ENCODE results near the gene ATXN7L1.
A peak's percentile ranks its signal among the peaks of the same experiment; 100 is the strongest.

ATXN7L1 gene

DNA sequence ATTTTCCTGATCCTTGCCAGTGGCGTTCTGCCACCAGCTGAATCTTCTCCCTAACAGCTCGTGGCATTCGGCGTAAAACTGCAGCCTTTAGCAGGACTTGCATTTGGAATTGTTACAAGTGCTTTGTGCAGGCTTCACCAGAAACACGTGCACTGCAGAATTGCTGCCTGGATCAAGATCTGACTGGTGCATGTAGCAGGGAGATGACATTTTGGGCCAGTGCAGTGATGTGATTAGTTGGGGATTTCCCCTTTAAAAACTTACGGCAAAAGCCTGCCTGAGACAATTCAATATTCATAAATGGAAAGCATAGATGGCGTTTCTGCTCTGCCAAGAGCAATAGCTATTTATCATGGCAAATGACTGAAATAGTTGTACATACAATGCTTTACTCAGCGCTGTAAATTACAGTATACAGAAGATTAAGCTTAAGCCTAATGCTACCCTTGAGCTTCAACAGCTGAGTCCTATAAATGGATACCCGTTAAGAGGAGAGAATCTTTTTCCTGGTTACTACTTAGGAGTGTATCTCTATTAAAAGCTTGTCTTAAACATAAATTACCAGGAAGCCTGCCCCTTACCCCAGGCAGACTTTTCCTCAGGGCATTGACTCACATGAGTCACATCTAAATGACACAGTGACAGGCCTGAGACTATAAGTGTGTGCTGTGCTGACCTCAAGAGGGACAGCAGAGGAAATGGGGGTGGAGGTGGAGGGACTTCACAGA, 106.3 kb downstream of the ATXN7L1 start:
- no peak for DNase-seq

DNA sequence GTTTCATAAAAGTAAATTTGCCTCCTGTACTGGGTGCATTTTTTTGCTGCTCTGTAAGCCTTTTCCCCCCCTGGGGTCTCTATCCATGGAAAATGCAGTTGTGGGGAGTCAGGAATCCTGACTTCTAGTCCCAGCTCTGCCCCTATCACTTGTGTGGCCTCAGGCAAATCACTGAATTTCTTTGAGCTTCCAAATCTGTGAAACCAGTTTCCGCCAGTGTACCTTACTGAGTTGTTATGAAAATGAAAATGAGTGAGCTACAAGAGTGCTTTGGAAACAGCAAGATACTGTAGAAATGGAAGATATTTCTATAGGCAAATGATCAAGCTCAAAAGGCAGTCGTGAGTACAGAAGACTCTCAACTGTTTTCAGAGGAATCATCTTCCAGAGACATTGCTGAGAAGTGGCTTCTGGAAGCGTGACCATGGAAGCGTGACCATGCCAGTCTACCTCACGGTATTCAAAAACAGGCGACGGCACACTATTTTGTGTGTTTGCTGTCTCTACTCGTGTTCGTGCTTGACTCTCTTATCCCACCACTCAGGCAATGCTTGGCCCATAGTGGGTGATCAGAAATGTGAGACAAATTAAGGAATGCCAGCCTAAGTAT, 107.4 kb downstream of the ATXN7L1 start:
- DNase-seq, result no peak

DNA sequence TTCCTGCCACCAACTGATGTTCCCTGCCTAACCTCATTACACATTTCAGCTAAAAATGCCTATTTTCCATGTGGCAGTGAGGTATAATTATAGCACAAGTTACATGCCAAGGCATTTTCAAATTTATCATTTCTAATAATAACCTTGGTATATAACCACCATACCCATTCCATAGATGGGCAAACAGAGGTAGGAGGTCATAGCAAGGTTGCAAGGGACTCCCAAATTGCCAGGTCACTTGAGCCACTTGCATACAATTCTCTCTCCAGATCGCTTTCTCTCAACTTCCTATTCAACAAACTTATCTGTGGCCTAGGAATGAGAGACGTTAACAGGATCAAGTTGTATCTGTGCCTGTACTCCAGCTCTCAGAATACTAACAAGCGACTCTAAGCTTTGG, 108.3 kb downstream of the ATXN7L1 start:
- no peak for DNase-seq

DNA sequence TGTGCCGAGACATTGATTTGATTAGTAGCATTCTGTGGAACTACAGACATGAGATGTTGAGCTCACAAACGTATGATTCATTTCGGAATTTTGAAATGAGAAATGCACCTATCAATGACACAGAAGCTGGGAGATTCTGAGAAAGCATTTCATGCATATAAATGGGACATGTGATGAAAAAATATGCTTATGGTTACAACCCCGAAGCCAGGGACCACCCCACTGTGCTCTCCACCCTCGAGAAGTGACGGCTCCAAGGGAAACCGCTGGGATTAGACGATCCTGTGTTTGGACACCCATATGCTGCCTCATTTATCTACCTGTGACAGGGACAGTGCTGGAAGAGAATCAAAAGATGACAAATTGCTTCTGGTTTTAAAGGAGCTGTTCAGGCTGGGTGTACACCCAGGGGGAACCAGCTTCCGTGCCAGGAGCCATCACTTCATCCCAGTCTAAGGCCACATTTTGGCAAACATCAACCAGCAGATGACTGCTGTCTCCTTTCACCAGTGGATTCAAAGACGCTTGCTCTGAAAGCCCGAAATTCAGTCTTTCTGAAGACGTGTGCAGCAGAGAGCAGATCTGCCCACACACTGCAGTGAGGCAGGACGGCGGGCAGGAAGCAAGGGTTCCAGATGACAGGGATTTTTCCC, 109.9 kb downstream of the ATXN7L1 start:
- peak; percentile 72 for DNase-seq

DNA sequence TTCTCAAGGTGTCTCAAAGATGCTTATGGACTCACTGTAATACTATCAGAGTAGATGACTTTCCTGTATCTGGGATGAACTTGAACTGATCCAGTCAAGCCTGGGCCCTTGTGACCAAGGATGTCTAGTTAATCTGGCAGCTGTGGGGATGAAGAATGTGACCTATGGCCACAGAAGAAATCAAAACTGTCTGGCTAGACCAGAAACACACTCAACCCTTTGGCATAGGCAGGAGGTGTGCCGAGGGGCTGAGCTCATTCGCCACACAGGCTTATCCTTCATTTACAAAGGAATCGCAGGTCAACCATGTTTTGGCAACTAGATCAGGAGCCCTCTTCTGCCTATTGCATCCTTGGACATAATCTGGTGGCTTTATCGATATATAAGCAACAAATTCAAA, 110.6 kb downstream of the ATXN7L1 start:
- DNase-seq, result no peak

DNA sequence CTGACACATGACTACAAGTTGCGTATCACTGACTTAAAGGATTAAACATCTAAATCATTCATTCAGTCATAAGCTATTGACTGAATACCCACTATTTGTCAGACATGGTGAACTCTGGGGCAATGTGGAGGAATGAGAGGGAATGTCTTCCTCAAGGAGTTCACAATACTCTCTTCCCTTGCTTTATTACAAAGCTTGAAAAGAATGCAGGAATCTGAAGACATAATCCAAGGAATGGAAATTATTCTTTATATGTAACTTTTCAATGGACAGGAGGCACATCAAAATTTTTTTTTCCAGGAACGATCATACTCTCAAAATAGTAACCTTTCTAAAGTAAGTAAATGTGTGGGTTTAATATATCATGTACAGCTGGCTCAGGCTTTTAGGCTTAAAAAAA, 111.9 kb downstream of the ATXN7L1 start:
- no peak for DNase-seq

DNA sequence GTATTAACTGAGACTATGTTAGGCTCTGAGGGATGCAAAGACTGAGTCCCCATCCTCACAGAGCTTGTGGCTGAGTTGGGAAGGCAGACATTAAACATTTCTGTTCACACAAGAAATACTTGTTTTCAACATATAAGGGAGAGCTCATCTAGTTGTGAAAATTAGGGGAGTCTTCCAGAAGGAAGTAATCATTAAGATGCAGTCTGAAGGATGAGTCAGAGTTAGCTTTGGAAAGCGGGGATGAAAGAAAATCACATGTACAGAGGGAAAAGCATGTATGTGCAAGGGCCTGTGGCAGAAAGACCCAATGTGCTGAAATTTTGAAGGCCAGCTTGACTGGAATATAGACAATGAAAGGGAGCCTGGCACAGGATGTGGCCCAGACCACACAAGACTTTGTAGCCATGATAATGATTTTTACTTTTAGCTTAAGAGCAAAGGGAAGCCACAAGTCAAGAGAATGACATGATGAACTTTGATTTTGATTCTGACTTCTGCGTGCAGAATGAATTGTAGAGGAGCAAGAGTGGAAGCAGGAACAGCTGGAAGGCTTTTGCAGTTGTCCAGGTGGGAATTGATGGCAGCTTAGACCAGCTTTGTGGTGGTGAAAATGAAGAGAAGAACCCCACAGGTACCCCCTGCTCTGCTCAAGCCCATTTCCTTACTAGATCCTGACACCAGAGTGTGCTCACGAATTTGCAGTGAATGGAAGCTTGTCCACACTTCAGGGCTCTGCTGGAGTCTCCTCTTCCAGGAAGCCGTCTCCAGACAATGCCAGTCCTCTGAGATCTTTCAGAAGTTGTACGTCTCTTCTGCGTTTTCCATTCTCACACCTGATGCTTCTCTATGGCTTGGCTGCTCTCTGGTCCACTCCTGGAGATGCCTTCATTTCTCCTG, 115.6 kb downstream of the ATXN7L1 start:
- no peak for DNase-seq

DNA sequence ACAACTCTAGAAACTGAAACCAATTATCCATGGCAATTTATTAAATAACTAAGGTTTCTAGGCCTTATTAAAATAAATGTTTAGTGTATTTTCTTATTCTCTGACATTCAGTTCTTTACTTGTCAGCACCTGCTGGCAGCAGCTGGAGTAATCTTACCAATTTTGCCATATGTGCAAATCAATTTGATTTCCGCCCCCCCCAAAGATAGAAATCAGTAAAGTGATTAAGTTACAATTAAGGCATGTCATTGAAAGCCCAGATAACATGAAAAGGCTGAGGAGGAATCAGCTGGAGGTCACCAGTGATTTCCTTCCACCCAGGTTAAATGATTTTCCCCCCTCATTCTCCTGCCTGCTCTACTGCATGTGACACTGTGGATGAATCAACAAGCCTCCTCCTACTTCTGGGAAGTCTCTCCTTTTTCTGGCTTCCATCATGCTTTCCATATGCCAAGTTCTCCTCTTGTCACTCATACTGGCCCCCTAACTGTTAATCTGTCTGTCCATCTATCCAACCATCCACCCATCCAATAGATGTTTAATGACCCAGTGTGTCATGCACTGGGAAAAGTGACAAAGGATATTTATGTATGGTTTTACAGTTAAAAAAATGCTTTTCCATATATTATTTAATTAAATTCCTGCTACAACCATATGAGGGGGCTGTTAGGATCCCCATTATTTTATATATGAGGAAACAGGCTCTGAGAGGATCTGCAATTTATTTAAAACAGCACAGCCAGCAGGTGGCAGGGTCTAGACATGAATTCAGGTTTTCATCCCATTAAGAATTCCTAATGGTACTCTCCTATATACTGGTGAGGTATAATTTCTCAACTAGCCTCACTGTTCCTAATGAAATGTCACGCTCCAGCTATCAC, 116.5 kb downstream of the ATXN7L1 start:
- DNase-seq, result peak; percentile 84

DNA sequence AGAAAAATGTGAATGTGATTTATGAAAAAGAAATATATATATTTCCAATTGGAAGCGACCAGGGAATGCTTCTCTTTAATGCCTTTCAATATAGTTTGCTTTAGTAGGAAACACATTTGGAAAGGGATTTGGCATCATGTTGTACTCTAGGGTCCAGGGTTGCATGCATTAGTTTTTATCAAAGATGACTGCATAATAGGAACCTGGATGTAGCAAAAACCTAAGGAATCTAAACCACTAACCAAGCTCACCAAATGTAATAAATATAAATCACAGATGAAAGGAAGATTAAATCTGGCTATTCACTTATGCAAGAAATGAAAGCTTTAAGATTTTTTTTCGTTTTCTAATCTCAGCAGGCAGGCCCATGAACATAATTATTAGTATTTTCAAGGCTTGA, 120.0 kb downstream of the ATXN7L1 start:
- DNase-seq, result no peak

DNA sequence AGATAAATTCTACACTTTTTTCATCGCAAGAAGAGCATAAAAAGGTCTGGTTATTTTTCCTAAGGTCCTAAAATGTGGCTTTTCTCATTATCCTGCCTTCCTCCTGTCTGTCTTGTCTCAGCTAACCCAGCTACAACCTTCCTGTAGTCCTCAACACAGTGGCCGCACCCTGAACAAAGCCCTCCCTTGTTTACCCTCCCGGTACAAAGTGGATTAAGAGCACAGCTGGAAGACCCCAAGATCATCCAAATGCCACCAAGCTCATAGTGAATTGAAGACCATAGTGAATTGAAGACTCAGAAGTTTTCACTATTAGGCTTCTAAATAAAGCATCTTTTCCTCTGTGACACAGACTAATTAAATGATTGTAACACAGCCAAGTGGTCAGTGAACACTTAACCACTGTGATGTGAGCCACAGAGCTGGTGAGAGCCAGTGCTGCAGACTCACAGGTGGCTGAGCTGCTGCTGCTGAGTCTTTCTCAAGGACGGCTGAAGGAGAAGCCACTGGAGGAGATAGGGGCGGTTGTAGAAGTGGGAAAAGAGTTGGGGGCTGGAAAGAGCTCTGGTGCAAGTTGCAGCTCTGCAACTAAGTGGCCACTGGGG, 123.6 kb downstream of the ATXN7L1 start:
- no peak for DNase-seq

DNA sequence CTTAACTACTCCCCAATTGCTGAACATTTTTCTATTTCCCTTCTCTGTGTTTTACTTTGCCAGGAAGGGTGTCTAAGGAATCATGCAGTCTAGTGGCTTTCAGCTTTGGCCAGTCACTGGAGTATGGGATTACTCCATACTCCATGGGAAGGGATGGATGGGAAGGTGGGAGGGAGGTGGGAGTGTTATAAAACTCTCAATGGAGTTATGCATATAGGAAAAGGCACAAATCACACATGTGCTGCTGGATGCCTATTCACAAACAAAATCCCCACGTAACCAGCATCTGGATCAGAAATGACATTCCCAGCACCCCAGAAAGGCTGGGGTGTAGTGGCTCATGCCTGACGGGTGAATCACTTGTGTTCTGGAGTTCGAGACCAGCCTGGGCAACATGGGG, 125.3 kb downstream of the ATXN7L1 start:
- no peak for DNase-seq

DNA sequence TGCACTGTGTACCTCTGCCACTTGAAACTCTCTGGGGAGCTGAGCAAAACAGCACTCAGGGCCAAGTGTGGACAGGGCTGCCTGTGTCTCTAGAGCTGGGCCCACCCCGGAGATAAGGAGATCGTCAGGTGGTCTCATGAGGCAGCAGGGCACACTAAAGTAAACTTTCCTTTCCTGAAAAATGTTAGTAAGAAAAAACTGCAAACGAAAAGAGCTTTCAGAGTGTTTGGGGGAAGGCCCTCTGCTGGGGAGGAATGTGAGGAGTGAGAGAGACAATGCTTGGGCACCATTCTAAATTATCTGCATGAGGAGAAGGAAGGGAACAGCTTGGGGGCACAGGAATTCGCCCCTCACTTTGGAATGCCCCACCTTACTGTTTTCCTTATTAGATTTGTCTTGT, 127.7 kb downstream of the ATXN7L1 start:
- DNase-seq, result no peak

DNA sequence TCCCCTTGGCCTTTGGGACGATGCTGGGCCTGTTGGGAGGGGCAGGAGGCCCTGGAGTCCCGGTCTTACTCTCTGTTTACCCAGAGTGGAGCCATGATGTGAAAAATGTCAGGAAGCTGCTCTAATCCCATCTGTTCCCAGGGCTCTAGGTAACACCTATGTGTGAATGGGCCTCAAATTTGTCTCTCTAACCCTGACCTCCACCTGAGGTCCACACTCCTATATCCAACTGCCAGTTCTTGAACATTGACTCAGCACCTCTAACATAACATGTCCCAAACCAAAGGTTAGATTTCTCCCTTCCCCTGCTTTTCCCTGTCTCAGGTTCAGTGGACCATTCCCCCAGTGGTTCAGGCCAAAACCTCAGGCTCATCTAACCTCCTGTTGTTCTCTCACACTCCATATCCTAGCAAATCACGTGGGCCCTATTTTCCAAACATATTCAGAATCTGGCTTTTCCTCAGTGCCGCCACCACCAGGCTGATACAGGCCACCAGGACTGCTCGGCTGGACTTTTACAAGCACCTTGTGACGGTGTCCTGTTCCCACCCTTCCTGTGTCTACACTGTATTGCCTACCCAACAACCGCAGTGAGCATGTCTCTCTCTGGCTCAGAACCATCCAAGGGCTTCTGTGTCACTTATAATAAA, 130.6 kb downstream of the ATXN7L1 start:
- no peak for DNase-seq

DNA sequence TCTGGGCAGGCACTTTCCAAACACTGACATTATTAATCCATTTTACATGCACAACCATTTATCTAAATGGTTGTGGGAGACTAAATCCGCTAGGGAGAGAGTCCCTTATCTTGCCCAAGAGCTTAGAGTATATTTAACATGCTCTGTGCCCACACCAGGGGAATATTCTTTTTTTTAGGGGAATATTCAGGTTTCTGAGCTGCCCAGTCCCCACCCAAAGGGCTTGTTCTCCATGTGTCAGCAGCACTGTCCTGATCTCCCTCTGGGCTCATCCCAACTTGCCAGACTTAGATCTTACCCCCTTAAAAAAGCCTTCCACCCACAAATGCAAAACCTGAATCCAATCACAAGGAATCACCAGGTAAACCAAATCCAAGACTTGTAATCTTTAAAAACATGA, 132.1 kb downstream of the ATXN7L1 start:
- no peak for DNase-seq

DNA sequence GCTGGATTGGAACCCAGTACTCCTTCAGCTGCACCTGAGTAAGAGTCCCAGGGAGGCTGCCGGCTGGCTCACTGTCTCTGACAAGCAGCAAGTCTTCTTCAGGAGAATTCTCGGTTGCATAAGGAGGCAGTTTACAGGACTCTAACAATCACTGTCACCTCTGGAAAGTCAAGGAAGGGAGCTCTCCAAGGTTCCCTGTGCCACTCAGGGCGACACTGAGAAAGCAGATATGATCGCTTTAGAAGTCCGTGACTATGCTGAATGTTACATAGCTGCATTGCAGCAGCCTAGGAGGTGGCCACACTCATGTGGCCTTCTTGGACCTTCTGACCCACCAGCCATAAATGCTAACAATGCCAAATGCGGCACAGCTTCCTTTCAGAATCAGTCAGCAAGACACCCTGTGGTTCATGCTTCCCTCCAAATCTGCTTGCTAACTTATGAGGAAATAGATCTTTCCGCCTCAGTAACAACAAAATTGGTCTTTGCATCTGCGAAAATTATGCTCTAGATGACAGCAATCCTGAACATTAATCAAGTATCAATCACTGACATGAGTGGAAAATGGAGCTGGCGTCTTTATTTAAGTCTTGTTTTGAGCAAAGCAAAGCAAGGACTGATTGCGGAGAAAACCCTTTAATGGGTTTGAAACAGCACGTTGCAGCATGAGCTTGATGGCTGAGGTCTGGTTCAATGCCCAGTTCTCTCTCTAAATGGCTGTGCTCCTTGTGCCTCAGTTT, 132.9 kb downstream of the ATXN7L1 start:
- DNase-seq, result no peak

DNA sequence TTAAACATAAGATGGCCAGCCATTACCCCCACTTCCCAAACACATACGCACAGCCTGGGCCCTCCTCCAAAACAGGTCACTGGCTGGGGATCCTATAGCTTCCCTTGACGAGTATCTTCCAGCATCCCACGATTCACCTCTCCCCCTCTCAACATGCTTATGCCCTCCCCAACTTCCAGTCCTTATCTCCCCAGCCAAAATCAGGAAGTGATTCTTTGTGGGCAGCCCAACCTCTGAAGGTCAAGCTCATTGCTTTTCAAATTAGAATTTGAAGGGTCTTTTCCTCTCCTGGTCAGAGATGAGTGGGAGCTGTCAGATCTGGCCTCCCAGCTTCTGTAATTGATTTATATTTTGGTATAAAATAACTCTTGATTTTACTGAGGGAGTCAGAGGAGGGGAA, 133.6 kb downstream of the ATXN7L1 start:
- DNase-seq, result no peak

DNA sequence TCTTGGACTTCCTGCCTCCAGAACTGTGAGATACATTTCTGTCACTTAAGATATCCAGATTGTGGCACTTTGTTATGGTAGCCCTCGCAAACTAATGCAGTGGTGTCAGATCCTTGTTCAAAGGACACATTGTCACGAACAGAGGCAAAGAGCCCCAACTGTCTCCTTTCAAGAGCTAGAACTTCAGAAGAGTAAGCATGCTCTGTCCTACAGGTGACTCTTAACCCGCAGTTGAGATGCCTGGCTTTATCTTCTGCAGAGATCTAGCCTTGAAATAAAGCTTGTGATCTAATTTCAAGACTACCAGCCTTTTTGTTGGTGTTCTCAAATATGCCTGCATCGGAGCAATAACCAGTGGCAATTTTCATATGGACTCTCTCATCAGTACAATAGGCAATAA, 134.4 kb downstream of the ATXN7L1 start:
- no peak for DNase-seq

DNA sequence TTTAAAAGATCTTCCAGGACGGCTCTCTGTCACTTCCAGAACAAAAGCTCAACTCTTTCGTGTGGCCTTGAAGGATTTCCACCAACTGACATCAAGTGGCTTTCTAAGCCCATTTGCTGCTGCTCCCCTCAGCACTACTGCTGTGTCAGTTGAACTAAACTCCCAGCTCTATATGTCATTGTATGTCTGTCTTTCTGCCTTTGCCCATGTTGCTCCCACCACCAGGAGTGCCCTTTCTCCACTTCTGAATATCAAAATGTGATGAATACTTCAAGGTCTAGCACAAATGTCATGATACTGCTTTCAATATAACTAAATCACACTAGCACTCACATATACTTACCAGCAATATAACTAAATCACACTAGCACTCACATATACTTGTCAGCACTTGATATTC, 138.3 kb downstream of the ATXN7L1 start:
- no peak for DNase-seq

DNA sequence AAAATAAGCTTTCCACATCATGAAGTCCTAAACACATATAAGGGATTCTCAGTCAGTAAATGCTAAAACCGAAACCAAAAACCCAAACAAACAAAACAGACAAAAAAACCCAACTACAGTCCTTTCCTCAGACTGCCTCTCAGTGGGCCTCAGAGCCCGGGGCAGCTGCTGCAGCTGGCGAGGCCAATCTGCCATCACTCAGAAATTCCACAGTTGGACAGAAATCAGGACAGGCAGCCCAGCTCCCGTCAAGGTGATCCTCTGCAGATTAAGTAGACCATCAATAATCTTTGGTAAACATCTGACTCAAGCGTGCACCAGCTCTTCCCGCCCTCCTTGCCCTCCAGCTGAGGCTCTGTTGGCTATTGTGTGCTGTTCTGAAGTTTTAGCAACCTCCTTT, 142.2 kb downstream of the ATXN7L1 start:
- DNase-seq, result no peak

DNA sequence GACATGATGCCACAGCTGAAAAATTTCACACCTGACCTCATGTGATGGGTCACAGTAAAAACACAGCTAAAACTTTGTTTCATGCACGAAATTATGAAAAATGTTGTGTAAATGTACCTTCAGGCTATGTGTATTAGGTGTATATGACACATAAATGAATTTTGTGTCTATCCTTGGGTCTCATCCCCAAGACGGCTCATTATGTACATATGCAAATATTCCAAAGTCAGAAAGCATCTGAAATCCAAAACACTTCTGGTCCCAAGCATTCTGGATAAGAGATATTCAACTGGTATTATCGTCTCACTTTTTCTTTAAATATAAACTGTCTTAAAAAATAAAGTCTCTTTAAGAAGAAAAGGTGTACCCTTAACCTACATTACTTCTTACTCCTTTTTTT, 145.4 kb downstream of the ATXN7L1 start:
- DNase-seq, result no peak

DNA sequence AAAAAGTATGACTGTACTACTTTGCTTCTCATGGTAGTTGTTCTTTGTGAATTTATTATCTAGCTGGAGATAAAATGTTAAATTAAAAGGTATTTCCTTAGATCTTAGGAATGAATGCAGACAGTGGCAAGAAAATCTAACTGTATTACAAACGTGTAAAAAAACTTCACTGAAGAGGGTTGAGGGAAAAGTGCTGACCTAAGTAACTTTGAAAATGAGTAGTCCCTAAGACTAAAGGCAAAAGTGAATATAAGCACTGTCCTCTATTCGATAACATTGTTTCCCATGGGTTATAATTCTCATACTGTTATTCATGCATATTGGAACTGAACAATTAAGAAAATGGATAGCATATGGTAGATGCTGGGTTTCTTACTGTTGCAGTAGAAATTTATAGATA, 148.4 kb downstream of the ATXN7L1 start:
- DNase-seq, result no peak
